ENCODE measurements around the gene TSGA10IP. TPM values are rescaled to one million over a fixed set of nuclear protein-coding genes. Genes with fewer than 3 reads are reported as not detected.

TSGA10IP gene
- total and polyA plus RNA-seq, 2 donors = 0.09 TPM; not detected in 1

- DNase-seq (ENCODE audit: extremely low spot score) = no peak
- Histone ChIP-seq H3K4me1 (ENCODE audit: insufficient read depth) (no peaks in the 10 kb centered on the region), H3K27ac (ENCODE audit: low read depth) (no peak overlapping the region), H3K36me3 (ENCODE audit: insufficient read depth) (peaks cover 5% of the 10 kb centered on the region), H3K4me3 (ENCODE audit: low read depth, low read length) (no peak overlapping the region)
- WGBS = 86% methylated on average over 10 of the region's 10 CpGs
Measured at GRCh38 chr11:65979261-65979759, 34.0 kb downstream of the TSGA10IP start.

DNA sequence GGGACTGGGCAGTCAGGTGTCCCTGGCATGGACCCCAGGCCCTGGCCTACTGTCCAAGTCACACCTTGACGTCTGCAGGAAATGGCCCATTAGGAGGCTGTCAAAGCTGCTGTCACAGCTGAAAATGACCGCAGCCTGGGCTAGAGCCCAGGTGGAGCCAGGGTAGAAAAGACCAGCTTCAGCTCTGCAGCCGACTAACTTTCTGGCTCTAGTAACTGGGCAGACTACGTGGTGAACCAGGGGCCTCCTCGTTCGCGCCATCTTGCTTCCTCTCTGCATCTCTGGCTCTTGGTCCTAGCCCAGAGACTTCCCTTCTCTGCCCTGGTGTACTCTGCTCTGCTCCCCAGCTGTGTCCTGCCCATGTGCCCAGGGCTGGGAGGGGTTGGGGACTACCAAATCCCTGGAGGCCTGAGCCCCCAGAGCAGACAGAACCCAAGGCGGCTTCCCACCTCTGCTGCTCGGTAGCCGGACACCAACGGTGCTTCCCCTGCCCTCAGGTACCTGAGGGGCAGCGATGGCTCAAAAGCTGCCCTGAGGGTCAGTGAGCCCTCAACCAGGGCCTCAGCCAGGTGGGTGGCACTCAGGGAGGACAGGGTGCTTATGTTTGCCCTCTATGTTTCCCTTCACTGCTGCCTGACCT, 35.9 kb downstream of the TSGA10IP start:
- H3K36me3 ChIP-seq (ENCODE audit: insufficient read depth) = peaks cover 5% of the 10 kb centered on the region
- no peak overlapping the region for H3K4me3 ChIP-seq (ENCODE audit: low read depth, low read length)
- DNase-seq (ENCODE audit: extremely low spot score) = no peak
- no peaks in the 10 kb centered on the region for H3K4me1 ChIP-seq (ENCODE audit: insufficient read depth)
- H3K27ac ChIP-seq (ENCODE audit: low read depth) = no peak overlapping the region
- WGBS = 76% methylated on average over 12 of the region's 12 CpGs

- H3K27ac ChIP-seq (ENCODE audit: low read depth) = no peak overlapping the region
- WGBS = 66% methylated on average over 16 of the region's 16 CpGs
- no peaks in the 10 kb centered on the region for H3K4me1 ChIP-seq (ENCODE audit: insufficient read depth)
- peaks cover 5% of the 10 kb centered on the region for H3K36me3 ChIP-seq (ENCODE audit: insufficient read depth)
- H3K4me3 ChIP-seq (ENCODE audit: low read depth, low read length) = no peak overlapping the region
- no peak for DNase-seq (ENCODE audit: extremely low spot score)
Measured at GRCh38 chr11:65981972-65982823, 36.9 kb downstream of the TSGA10IP start.

DNA sequence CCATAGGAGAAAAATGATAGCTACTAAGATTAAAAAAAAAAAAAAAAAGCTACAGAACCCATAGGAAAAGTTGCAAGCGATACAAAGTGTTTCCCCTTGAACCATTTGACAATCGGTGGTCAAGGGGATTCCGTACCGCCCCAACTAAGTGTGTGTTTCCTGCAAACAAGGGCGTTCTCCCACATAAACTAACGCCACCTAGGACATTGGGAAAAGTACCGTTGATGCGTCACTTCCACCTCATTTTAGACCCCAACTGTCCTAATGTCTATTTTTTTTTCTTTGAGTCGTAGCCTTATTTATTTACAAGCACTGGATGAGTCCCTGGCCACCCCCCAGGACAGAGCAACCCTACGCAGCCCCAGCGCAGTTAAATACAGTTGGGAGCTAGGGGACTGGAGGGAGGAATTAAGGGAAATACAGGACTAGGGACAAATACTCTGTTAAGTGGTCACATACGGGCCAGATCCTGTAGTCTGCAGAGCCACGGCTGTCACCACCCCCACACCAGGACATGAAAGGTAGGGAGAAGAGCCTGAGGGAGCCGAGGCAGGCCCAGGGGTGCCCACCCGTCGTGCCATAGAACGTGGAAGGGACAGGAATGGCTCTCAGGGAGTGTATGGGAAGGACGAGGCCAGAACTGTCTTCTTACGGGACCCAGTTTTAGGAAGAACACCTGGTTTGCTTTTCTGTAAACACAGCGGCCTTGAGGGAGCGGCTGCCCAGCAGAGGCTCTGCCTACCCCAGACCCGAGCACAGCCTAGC, 37.7 kb downstream of the TSGA10IP start:
- no peak overlapping the region for H3K27ac ChIP-seq (ENCODE audit: low read depth)
- WGBS = 70% methylated on average over 22 of the region's 22 CpGs
- H3K4me3 ChIP-seq (ENCODE audit: low read depth, low read length) = no peak overlapping the region
- H3K4me1 ChIP-seq (ENCODE audit: insufficient read depth) = no peaks in the 10 kb centered on the region
- H3K36me3 ChIP-seq (ENCODE audit: insufficient read depth) = peaks cover 5% of the 10 kb centered on the region
- DNase-seq (ENCODE audit: extremely low spot score) = no peak

- WGBS = 84% methylated on average over 5 of the region's 5 CpGs
- H3K4me3 ChIP-seq (ENCODE audit: low read depth, low read length) = no peak overlapping the region
- no peaks in the 10 kb centered on the region for H3K4me1 ChIP-seq (ENCODE audit: insufficient read depth)
- no peak overlapping the region for H3K27ac ChIP-seq (ENCODE audit: low read depth)
- peaks cover 3% of the 10 kb centered on the region for H3K36me3 ChIP-seq (ENCODE audit: insufficient read depth)
- no peak for DNase-seq (ENCODE audit: extremely low spot score)
Measured at GRCh38 chr11:65983589-65983987, 38.3 kb downstream of the TSGA10IP start.

DNA sequence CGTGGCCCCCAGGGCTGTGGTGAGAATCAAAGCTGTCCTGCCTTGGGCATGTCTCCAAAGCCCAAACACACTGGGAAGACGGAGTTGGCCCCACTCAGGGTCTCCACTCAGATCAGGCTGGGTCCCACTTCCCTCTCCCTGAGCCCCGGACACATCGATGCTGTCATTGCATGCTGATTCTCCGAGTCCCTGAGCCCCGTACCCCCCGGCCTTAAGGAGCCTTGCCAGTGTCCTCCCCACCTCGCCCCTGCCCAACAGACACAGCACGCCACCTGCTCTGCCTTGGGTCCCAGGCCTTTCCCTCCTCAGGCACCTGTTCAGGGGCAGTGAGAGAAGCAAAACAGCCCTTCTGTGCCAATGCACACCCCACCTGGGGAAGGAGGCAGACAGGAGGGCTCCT, 42.1 kb downstream of the TSGA10IP start:
- Histone ChIP-seq H3K27ac (ENCODE audit: low read depth) (no peak overlapping the region), H3K4me1 (ENCODE audit: insufficient read depth) (no peaks in the 10 kb centered on the region), H3K4me3 (ENCODE audit: low read depth, low read length) (no peak overlapping the region), H3K36me3 (ENCODE audit: insufficient read depth) (no peaks in the 10 kb centered on the region)
- DNase-seq (ENCODE audit: extremely low spot score) = no peak
- 77% methylated on average over 9 of the region's 9 CpGs for WGBS

DNA sequence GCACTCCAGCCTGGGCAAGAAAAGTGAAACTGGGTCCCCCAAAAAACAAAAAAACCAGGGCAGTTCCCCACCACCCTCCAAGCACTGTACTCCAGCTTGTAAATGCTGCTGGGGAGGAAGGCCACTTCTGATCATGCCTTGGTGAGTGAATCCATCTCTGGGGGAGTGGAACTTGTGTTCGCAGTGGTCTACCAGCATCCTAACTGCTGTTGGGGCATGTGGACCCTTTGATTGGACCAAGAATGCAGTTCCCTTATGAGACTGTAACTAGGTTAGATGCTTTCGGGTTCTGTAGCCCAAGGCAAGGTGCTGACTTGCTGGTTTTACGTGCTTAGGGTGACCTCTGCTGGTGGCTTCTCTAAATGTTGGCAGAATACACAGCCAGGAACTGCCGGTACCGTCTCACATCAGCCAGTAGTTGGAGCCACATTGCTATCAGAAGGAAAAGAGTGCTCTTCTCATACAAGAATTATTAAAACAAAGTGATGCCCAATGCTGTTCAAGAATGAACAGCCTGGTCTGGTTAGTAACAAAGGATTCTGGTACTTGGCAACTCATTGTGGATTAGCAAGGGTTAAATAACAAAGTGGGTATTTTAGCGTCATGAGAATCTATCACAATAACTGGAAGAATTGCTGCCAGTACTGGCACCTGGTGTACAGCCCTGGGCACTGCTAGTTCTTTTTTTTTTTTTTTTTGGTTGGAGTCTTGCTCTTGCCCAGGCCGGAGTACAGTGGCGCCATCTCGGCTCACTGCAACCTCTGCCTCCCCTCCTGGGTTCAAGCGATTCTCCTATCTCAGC, 43.7 kb downstream of the TSGA10IP start:
- Histone ChIP-seq H3K36me3 (ENCODE audit: insufficient read depth) (peaks cover 2% of the 10 kb centered on the region), H3K4me1 (ENCODE audit: insufficient read depth) (no peaks in the 10 kb centered on the region), H3K4me3 (ENCODE audit: low read depth, low read length) (no peak overlapping the region), H3K27ac (ENCODE audit: low read depth) (no peak overlapping the region)
- DNase-seq (ENCODE audit: extremely low spot score) = peak; percentile 91
- 28% methylated on average over 10 of the region's 10 CpGs for WGBS

DNA sequence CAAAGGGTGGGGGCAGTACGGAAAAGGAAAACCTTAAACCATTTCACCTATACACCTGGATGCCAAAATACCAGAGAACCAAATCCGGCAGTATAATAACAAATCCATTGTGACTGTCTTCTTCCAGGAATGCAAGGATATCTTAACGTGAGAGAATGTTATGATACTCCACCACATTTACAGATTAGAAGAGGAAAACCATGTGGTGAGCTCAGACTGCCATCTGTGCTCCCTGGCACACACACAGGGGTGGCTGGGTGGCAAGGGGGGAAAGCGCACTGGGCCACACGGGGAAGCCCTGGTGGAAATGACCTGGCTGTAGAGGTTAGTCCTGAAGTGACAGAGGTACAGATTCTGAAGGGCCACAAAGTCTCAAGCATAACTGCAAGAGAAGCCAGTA, 46.8 kb downstream of the TSGA10IP start:
- no peaks in the 10 kb centered on the region for H3K4me1 ChIP-seq (ENCODE audit: insufficient read depth)
- no peak overlapping the region for H3K4me3 ChIP-seq (ENCODE audit: low read depth, low read length)
- 74% methylated on average over 5 of the region's 5 CpGs for WGBS
- H3K27ac ChIP-seq (ENCODE audit: low read depth) = no peak overlapping the region
- no peak for DNase-seq (ENCODE audit: extremely low spot score)
- H3K36me3 ChIP-seq (ENCODE audit: insufficient read depth) = peaks cover 2% of the 10 kb centered on the region

DNA sequence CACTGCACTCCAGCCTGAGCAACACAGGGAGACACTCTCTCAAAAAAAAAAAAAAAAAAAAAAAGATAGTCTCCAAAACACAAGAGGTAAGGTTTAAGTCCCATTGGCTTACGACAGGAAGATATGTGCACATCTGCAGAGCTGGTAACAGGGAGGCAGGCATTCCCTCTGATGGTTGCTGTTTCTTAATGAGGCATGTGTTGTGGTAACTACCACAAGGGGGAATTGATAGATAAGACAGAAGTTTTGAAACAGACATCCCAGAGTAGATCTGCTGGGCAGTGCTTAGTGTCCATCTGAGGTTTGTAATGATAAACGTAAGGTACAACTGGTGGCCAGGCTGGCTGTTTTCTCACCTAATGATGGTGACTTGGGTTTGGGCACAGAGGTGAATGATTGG, 52.0 kb downstream of the TSGA10IP start:
- H3K4me3 ChIP-seq (ENCODE audit: low read depth, low read length) = no peak overlapping the region
- 86% methylated on average over 2 of the region's 2 CpGs for WGBS
- no peak overlapping the region for H3K27ac ChIP-seq (ENCODE audit: low read depth)
- no peak for DNase-seq (ENCODE audit: extremely low spot score)
- H3K36me3 ChIP-seq (ENCODE audit: insufficient read depth) = peaks cover 5% of the 10 kb centered on the region
- no peaks in the 10 kb centered on the region for H3K4me1 ChIP-seq (ENCODE audit: insufficient read depth)

DNA sequence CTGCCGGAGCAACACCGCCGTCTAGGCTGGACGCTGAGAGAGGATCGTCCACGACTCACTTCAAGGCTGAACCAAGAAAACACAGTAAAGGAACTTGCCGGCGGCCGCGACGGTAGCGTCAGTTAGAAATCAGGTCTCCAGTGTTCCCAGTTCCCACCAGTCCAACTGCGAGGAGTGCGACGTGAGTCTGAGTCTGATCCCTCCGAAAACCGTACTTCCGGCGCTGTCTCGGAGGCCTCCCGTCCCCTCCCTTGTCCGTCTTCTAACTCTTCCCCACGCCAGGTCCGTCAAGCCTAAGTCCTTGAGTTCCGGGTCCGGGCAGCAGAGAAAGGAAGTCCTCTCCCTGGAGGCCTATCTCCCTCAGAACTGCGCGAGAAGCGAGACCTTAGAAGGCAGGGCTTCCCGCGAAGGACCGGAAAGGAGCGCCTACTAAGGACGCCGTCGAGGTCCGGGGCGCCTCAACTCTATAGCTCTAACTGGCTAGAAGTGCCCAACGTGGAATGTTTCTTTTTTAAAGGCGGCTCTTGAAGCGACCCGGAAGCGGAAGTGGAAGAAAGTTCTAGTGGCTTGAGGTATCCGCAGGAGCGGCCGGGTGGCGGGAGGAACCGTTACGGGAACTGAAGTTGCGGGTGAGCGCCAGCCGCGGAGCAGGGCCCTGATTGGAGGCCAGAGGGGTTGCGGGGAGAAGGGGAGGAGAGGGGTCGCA, 56.8 kb downstream of the TSGA10IP start, which contains the start of the genes BANF1 and EIF1AD:
Gene BANF1 (plus strand): TSS at position 562 of the 706 bp plus-strand sequence. CDS start 748 bp downstream, outside the sequence.
Gene EIF1AD (minus strand): TSS at position 216 of the 706 bp plus-strand sequence. CDS start 1,768 bp downstream, outside the sequence.
- Histone ChIP-seq H3K27ac (ENCODE audit: low read depth) (peak within 1 kb of the TSS; percentile 63), H3K4me3 (ENCODE audit: low read depth, low read length) (peak within 1 kb of the TSS; percentile 75), H3K4me1 (ENCODE audit: insufficient read depth) (no peaks in the 10 kb centered on the region), H3K36me3 (ENCODE audit: insufficient read depth) (peaks cover 3% of the 10 kb centered on the region)
- under 1% methylated on average over 55 of the region's 55 CpGs for WGBS
- DNase-seq (ENCODE audit: extremely low spot score) = peak; percentile 95

DNA sequence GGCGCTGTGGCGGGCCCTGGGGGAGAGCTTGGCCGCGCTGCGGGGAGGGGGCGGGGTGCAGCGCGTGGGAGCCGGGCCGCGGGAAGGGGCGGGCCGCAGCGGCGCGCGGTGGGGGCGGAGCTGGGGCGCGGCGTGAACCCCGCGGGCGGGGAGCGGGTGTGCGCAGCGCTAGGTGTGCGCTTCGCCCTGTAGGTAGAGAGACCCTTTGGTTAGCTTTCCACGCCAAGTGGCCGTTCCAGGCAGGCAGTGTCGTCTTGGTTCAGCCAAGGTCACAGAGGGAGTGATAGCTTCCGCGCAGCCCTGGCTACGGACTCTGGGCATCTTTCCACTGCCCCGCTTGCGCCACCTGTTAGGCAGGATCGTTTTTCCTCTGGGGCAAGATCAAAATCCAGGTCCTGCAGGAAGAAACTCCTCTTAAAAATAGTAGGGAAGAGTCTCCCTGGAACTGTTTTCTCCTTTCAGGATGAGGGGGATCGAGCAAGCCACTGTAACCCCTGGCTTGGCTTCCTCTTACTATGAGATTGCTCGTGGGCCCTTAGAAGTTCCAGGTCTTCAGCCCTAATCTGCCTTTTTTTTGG, 57.5 kb downstream of the TSGA10IP start:
- no peak for DNase-seq (ENCODE audit: extremely low spot score)
- under 1% methylated on average over 40 of the region's 40 CpGs for WGBS
- Histone ChIP-seq H3K4me1 (ENCODE audit: insufficient read depth) (no peaks in the 10 kb centered on the region), H3K27ac (ENCODE audit: low read depth) (peak overlapping the region; percentile 40), H3K4me3 (ENCODE audit: low read depth, low read length) (peak overlapping the region; percentile 75), H3K36me3 (ENCODE audit: insufficient read depth) (peaks cover 3% of the 10 kb centered on the region)

- peaks cover 3% of the 10 kb centered on the region for H3K36me3 ChIP-seq (ENCODE audit: insufficient read depth)
- no peak for DNase-seq (ENCODE audit: extremely low spot score)
- WGBS = 81% methylated on average over 6 of the region's 6 CpGs
- no peak overlapping the region for H3K27ac ChIP-seq (ENCODE audit: low read depth)
- no peaks in the 10 kb centered on the region for H3K4me1 ChIP-seq (ENCODE audit: insufficient read depth)
- peak overlapping the region; percentile 75 for H3K4me3 ChIP-seq (ENCODE audit: low read depth, low read length)
Measured at GRCh38 chr11:66003291-66003690, 58.0 kb downstream of the TSGA10IP start.
